K562 (cell line): ENCODE measurements around the gene C1QTNF5. TPM values are rescaled to one million over a fixed set of nuclear protein-coding genes. Genes with fewer than 3 reads are reported as not detected.

ENCODE experiments used
- CAMTA2 ChIP-seq: fragments of 250-450 bp; sonication (Bioruptor Pico); conservative IDR thresholded peaks from 2 replicates; pipeline ENCODE4 v1.5.1; 2022
- CTCFL ChIP-seq: IDR thresholded peaks from 2 replicates; pipeline ENCODE4 v1.6.1; 2011; ENCODE audit warnings: borderline replicate concordance, low read depth, mild to moderate bottlenecking, moderate library complexity, low read length; ENCODE audit not compliant: insufficient read depth, poor library complexity, severe bottlenecking
- ELF4 ChIP-seq: fragments of 450-650 bp; formaldehyde crosslinking; IDR thresholded peaks from 2 replicates; pipeline ENCODE4 v1.4.0; 2022; ENCODE audit warnings: missing genetic modification characterization
- ETS2 ChIP-seq: IDR thresholded peaks from 2 replicates; pipeline ENCODE4 v1.6.1; 2016; ENCODE audit warnings: borderline replicate concordance, missing genetic modification characterization, mild to moderate bottlenecking, moderate library complexity, missing compliant biosample characterization; ENCODE audit not compliant: poor library complexity, severe bottlenecking
- ETV1 ChIP-seq: fragments of 450-650 bp; conservative IDR thresholded peaks from 2 replicates; pipeline ENCODE4 v1.6.1; 2016; ENCODE audit warnings: missing genetic modification characterization, control low read depth, low read depth, missing compliant biosample characterization
- GTF2A2 ChIP-seq: IDR thresholded peaks from 2 replicates; pipeline ENCODE4 v1.6.1; 2016; ENCODE audit warnings: mild to moderate bottlenecking, missing genetic modification characterization, missing compliant biosample characterization
- HIVEP1 ChIP-seq: fragments of 250-450 bp; sonication (Bioruptor Pico); IDR thresholded peaks from 2 replicates; pipeline ENCODE4 v1.4.0; 2020; ENCODE audit warnings: mild to moderate bottlenecking
- HMG20B ChIP-seq: fragments of 250-450 bp; sonication (Bioruptor Pico); IDR thresholded peaks from 2 replicates; pipeline ENCODE4 v1.5.0; 2021; ENCODE audit warnings: mild to moderate bottlenecking
- HNRNPL ChIP-seq: fragments of 200-400 bp; formaldehyde crosslinking; IDR thresholded peaks from 2 replicates; pipeline ENCODE4 v1.6.1; 2017; ENCODE audit warnings: low read depth, mild to moderate bottlenecking, low read length
- KLF10 ChIP-seq: fragments of 250-450 bp; sonication (Bioruptor Pico); IDR thresholded peaks from 2 replicates; pipeline ENCODE4 v1.6.1; 2021; ENCODE audit warnings: matching md5 sums
- MAZ ChIP-seq, 2 experiments: fragments of 450-650 bp in 1 of 2; sonication (generic) in 1 of 2; formaldehyde crosslinking; IDR thresholded peaks in 1 of 2; conservative IDR thresholded peaks in 1 of 2; 2 replicates each; pipeline versions ENCODE4 v1.4.0 to v1.5.0; 2020; ENCODE audit warnings: mild to moderate bottlenecking in 1 of 2, missing genetic modification reagents in 1 of 2
- NCOR1 ChIP-seq: fragments of 450-650 bp; IDR thresholded peaks from 2 replicates; pipeline ENCODE4 v1.6.1; 2016; ENCODE audit warnings: mild to moderate bottlenecking, moderate library complexity
- NFIX ChIP-seq: fragments of 250-450 bp; sonication (Bioruptor Pico); IDR thresholded peaks from 2 replicates; pipeline ENCODE4 v1.4.0; 2020; ENCODE audit warnings: low read depth, mild to moderate bottlenecking, moderate library complexity
- PHF21A ChIP-seq: fragments of 450-650 bp; IDR thresholded peaks from 2 replicates; pipeline ENCODE4 v1.6.1; 2017; ENCODE audit warnings: low read depth, borderline replicate concordance
- RB1 ChIP-seq: fragments of 450-650 bp; IDR thresholded peaks from 2 replicates; pipeline ENCODE4 v1.6.1; 2017; ENCODE audit warnings: low read depth, mild to moderate bottlenecking
- SNIP1 ChIP-seq: fragments of 450-650 bp; IDR thresholded peaks from 2 replicates; pipeline ENCODE4 v1.7.1; 2017; ENCODE audit warnings: low read depth, mild to moderate bottlenecking
- SOX6 ChIP-seq: fragments of 450-650 bp; IDR thresholded peaks from 2 replicates; pipeline ENCODE4 v1.6.1; 2014; ENCODE audit warnings: mild to moderate bottlenecking
- TOE1 ChIP-seq, 2 experiments: fragments of 450-650 bp in 1 of 2; sonication (generic) in 1 of 2; formaldehyde crosslinking in 1 of 2; IDR thresholded peaks; 2 replicates each; pipeline versions ENCODE4 v1.7.1 to v1.8.0; 2016 to 2022; ENCODE audit warnings: borderline replicate concordance in 2 of 2, mild to moderate bottlenecking in 2 of 2, antibody characterized with exemption in 1 of 2, inconsistent platforms in 1 of 2, low read depth in 1 of 2, missing genetic modification reagents in 1 of 2, moderate library complexity in 1 of 2
- ZNF175 ChIP-seq: fragments of 200-800 bp; sonication (Bioruptor generic); IDR thresholded peaks from 2 replicates; pipeline ENCODE4 v1.6.1; 2016; ENCODE audit warnings: low read depth, mild to moderate bottlenecking, missing genetic modification characterization, missing compliant biosample characterization
- ZNF23 ChIP-seq: fragments of 250-450 bp; sonication (Bioruptor Pico); IDR thresholded peaks from 2 replicates; pipeline ENCODE4 v1.4.0; 2020; ENCODE audit warnings: mild to moderate bottlenecking
- ZNF551 ChIP-seq: fragments of 250-450 bp; sonication (Bioruptor Pico); IDR thresholded peaks from 2 replicates; pipeline ENCODE4 v1.5.0; 2021; ENCODE audit warnings: mild to moderate bottlenecking, moderate library complexity
- ZNF668 ChIP-seq: fragments of 250-450 bp; sonication (Bioruptor Pico); IDR thresholded peaks from 2 replicates; pipeline ENCODE4 v1.8.0; 2022; ENCODE audit warnings: mild to moderate bottlenecking, inconsistent platforms
- ZSCAN29 ChIP-seq: fragments of 450-650 bp; IDR thresholded peaks from 2 replicates; pipeline ENCODE4 v1.6.1; 2017
- polyA plus RNA-seq, 8 experiments: library from polyadenylated mRNA; depleted of rRNA in 4 of 8; stranded (reverse) in 5 of 8; unstranded in 3 of 8; fragments of >200 nt; fragmentation: Nextera tagmentation in 2 of 8; fragmentation: Illumina TruSeq in 1 of 8; extraction: Ambion mirVana in 2 of 8; extraction: Trizol in 1 of 8; gene quantifications; 2 replicates each; pipeline versions ENCODE4 v1.2.1 to v1.2.3, GENCODE V29; 2011 to 2014; ENCODE audit warnings: inconsistent platforms in 1 of 8, missing spikeins in 1 of 8
- total RNA-seq, 7 experiments: library from RNA; depleted of rRNA in 6 of 7; stranded (reverse); fragments of >200 nt in 6 of 7; fragmentation: Illumina TruSeq in 2 of 7; extraction: Trizol in 2 of 7; gene quantifications; 2 replicates each; pipeline versions ENCODE4 v1.2.1 to v1.2.3, GENCODE V29; 2011 to 2021; ENCODE audit warnings: low replicate concordance in 1 of 7
- TF ChIP-seq, protein P1 (sequence below): fragments of 250-450 bp; sonication (Bioruptor Pico); IDR thresholded peaks from 2 replicates; pipeline ENCODE4 v1.9.0; 2021; ENCODE audit warnings: mild to moderate bottlenecking, inconsistent platforms
- TF ChIP-seq, protein P2 (sequence below): fragments of 450-650 bp; conservative IDR thresholded peaks from 2 replicates; pipeline ENCODE4 v1.6.1; 2016; ENCODE audit warnings: missing genetic modification characterization, low read depth, mild to moderate bottlenecking, missing compliant biosample characterization, moderate library complexity

The C1QTNF5 gene
- total and polyA plus RNA-seq, 9 of the 15 experiments (the other 6 are each of a cell fraction or from before 2014, with no cell fraction given) = 0.07 to 0.76 (median 0.24) TPM; not detected in 1

DNA sequence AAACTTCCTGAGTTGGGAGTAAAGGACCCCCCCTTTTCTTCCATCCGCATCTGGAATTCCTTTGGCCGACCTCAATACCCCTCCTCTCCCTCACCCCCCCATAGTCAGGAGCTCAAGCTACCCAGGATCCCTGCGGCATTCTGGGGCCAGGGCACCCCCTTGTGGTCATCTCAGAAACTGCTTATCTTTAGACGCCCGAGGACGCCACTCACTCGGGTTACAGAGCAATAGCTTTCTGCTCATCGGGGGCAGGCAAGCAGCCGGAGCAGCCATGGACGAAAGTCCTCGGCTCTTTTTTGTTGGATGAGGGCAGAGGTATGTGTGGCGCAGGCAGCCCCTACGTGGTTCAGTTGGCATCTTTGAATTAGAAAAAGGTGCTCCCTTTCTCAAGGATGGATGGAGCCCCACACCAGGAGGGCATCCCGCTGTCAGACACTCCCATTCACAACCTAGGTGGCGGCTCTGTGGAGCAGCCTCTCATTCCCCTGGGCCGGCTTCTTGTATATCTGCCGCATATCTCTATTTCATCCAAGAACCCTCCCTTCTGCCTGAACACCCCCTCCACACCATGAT, 2.3 kb downstream of the C1QTNF5 start (continued):
- TF ChIP-seq, protein P1, sequence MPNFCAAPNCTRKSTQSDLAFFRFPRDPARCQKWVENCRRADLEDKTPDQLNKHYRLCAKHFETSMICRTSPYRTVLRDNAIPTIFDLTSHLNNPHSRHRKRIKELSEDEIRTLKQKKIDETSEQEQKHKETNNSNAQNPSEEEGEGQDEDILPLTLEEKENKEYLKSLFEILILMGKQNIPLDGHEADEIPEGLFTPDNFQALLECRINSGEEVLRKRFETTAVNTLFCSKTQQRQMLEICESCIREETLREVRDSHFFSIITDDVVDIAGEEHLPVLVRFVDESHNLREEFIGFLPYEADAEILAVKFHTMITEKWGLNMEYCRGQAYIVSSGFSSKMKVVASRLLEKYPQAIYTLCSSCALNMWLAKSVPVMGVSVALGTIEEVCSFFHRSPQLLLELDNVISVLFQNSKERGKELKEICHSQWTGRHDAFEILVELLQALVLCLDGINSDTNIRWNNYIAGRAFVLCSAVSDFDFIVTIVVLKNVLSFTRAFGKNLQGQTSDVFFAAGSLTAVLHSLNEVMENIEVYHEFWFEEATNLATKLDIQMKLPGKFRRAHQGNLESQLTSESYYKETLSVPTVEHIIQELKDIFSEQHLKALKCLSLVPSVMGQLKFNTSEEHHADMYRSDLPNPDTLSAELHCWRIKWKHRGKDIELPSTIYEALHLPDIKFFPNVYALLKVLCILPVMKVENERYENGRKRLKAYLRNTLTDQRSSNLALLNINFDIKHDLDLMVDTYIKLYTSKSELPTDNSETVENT (CRISPR knock-in tag) = no peak
- no peak for TF ChIP-seq KLF10 (CRISPR knock-in tag)
- no peak for TF ChIP-seq NFIX (CRISPR knock-in tag)
- no peak for TF ChIP-seq ETV1
- TF ChIP-seq HIVEP1 = no peak
- TF ChIP-seq TOE1 (IDR thresholded peaks at IDR 0.05; ENCODE audit: borderline replicate concordance) = no peak
- no peak for TF ChIP-seq TOE1 (CRISPR knock-in tag; IDR thresholded peaks at IDR 0.05; ENCODE audit: borderline replicate concordance, low read depth)
- peak; percentile 54; the same call in 1 of the 2 replicates for TF ChIP-seq RB1
- TF ChIP-seq CTCFL = peak; percentile 71
- TF ChIP-seq ZNF668 = no peak
- no peak for TF ChIP-seq HMG20B (CRISPR knock-in tag)
- TF ChIP-seq ELF4 (CRISPR knock-in tag) = no peak
- TF ChIP-seq, protein P2, sequence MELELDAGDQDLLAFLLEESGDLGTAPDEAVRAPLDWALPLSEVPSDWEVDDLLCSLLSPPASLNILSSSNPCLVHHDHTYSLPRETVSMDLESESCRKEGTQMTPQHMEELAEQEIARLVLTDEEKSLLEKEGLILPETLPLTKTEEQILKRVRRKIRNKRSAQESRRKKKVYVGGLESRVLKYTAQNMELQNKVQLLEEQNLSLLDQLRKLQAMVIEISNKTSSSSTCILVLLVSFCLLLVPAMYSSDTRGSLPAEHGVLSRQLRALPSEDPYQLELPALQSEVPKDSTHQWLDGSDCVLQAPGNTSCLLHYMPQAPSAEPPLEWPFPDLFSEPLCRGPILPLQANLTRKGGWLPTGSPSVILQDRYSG (tag) = no peak
- TF ChIP-seq PHF21A = no peak
- TF ChIP-seq CAMTA2 (CRISPR knock-in tag) = no peak
- no peak for TF ChIP-seq ZNF551 (CRISPR knock-in tag)
- no peak for TF ChIP-seq ZNF175 (CRISPR knock-in tag)
- no peak for TF ChIP-seq HNRNPL
- TF ChIP-seq SNIP1 = no peak
- TF ChIP-seq ZSCAN29 = no peak
- TF ChIP-seq ETS2 (tag) = no peak
- no peak; the same call in 1 of the 2 replicates for TF ChIP-seq SOX6
- TF ChIP-seq NCOR1 = no peak
- TF ChIP-seq GTF2A2 (tag) = no peak
- TF ChIP-seq MAZ (CRISPR knock-in tag; conservative IDR thresholded peaks at IDR 0.05 in 1 of 2, IDR thresholded peaks at IDR 0.05 in 1 of 2) = peak in 1 of 2 experiments; percentile 78; a peak in 2 of 4 replicates
- no peak for TF ChIP-seq ZNF23
